Mucosa of gallbladder (tissue), 1 donor: ENCODE data around the gene TGFBR1. TPM values are rescaled to one million over a fixed set of nuclear protein-coding genes. Genes with fewer than 3 reads are reported as not detected.
"Not testable (repeated sequence)": the region's sequence is repeated elsewhere in the genome, so short reads cannot be mapped to it uniquely, and the experiment has no call there.

ENCODE experiments used
- DNase-seq: peaks from one replicate; pipeline ENCODE4 v3.0.0-alpha.2; 2020; ENCODE audit warnings: low spot score
- total RNA-seq: library from RNA; stranded (reverse); gene quantifications from one replicate; pipeline ENCODE4 v1.2.1, GENCODE V29; 2021
- donor health status: DM: no; HTN: no; CAD: no.

Gene TGFBR1
- total RNA-seq, 1 donor from 2014 or later = 69.2 TPM

DNA sequence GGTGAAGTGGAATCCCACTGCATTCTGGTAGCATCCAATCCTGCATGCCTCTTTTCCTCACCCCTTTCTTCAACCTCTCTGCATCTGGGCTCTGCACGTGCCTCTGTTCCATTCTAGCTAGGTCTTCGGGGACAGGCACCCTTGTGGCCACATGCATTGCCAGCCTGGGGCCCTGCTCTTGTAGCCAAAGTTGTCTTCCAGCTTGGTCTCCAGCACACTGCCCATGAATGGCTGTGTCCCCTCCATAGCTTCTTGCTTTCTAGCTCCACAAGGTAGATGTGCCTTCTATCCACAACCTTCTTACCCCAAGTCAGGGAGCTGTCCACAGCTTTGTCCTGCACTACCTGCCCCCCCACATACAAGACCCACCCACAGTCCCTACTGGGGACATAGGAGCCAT lies 84.3 kb downstream of the TGFBR1 start:
- DNase-seq = no peak

DNA sequence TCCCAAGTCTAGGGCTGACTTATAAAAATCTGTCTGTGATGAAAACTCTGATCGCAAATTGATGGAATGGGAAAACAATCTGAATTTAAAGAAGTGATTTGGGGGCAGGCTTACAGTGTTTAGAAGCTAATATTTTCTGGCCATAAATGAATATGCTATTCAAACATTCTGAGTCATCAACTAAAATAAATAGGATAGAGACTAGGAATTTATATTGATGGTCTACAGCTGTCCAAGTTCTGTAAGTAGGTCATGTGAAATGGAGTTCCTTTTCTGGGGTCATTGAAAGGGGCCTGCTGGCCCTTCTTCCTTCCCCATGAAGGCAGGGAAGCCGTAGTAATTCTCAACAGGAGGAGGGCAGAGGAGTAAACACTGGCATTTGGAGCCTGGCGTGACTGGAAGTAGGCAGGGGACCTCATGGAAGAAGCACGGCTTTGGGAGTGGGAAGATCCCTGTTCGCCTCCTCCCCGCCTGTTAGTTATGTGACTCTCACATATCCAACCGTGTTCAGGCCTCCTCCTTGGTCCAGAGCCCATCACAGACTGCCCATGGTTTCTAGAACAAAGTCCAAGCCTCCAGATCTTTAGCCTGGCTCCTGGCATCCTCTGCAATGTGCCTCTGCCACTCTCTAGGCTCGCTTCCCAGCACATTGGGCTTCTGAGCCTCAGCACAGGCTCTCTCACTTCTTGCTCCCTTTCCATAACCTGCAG lies 85.1 kb downstream of the TGFBR1 start:
- DNase-seq = no peak

DNA sequence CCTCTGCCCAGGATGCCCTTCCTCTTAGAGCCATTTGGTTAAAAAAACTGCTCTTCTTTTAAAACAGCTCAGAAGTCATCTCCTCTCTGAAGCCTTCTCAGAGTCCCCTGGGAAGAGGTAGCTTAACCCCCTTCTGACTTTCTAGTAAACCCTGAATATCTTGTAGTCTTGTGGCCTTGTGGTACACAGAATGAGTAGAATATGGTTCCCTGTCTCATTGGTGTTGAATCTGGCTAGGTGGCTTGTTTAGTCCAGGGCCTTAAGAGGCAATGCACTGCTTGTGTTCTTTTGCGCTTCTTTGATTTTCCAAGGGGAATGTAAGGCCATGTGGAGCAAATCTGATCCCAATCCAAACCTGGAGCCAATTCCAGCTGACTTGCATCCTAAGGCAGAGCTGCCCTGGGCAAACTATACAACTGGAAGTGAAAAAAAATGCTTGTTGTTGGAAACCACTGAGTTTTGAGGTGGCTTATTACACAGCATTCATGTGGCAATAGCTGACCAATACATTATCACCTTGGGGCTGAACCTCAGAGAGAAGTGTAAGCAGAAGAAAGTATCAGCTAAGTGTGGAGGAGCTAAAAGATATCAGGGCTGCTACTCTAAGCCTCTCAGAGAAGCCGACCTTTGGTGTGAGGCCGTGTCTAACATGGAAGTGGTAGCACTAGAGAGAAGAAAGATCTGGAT lies 85.8 kb downstream of the TGFBR1 start:
- DNase-seq = no peak

DNA sequence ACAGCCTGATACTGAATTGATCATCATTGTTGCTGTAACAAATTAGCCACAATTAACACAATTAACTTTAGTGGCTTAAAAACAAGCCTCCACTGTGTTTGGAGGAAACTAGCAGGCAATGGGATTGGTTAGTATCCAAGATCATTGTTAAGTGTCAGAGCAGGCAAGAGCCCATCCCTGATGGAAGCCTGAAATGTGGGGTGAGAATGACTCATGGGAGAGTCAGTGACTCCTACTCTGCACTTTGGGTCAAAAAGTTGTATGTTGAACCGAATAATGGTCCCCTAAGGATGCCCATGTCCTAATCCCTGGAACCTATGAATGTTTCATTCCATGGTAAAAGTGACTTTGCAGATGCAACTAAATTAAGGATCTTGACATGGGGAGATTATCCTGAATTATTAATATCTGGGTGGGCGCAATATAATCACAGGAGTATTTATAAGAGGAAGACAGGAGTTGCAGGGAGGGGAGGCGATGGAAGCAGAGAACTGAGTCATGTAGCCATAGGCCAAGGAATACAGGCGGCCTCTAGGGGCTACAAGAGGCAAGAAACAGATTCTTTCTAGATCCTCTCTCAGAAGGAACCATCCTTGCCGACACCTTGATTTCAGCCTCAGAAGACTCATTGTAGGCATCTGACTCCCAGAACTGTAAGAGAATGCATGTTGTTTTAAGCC lies 88.0 kb downstream of the TGFBR1 start:
- DNase-seq = no peak

DNA sequence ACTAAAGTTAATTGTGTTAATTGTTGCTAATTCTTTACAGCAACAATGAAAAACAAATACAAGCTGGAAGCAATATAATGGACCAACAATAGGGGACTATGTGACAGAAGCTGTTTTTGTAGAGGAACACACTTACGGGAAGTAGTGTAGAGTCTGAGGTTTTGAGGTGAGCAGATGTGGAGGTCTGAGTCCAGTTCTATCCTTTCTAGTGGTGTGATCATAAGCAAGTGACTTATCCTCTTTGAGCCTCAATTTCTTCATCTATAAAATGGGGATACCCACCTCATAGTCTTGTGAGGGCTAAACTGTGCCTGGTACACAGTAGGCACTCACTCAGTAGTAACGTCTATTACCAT lies 88.5 kb downstream of the TGFBR1 start:
- no peak for DNase-seq

DNA sequence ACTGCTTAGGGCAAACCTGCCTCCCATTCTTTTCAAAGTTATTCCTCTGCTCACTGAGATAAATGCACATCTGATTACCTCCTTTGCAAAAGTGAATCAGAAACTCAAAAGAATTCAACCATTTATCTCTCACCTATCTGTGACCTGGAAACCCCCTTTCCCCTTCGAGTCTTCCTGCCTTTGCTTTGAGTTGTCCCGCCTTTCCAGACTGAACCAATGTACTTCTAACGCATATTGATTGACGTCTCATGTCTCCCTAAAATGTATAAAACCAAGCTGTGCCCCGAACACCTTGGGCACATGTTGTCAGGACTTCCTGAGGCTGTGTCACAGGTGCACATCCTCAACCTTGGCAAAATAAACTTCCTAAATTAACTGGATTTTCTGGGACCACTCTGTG lies 91.6 kb downstream of the TGFBR1 start:
- DNase-seq = not testable (repeated sequence)

DNA sequence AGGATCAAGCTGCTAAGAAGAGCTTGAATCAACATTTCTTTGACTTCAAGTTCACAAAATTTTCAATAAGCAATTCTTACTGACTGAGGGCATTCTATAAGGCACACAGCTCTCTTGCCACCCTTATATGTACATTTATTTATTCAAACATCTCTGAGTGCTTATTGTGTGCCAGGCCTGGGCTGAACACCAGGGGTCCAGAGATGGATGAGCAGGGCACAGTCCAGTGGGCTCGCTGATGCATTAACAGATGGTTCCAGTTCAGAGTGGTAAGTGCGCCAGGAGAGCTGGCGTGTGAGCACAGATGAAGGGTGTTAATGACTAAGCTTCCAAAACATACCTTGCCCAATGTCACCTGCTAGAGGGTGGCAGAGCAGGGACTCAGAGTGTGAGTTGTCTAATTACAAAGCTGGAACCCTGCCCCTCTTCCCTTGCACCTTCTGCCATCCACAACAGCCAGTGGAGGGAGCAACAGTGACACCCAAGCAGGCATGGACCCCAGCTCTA lies 92.3 kb downstream of the TGFBR1 start:
- DNase-seq = no peak

DNA sequence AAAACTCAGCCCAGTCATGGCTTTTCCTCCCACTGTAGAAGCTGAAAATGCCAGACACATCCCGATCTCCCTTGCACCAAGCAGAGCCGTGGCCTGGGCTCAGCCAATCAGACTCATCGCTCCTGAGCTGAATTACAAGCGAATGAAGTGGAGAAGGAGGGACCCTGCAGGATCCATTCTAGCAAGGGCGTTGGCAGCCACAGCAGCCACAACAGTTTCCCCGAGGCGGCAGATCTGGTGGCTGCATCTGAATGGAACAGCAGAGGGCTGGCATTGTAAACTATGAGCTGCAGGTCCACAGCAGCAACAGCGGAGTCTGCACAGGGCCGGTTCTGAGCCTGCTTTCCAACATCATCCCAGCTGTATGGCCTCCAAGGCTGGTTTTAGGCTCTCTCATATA lies 93.1 kb downstream of the TGFBR1 start:
- DNase-seq = no peak

DNA sequence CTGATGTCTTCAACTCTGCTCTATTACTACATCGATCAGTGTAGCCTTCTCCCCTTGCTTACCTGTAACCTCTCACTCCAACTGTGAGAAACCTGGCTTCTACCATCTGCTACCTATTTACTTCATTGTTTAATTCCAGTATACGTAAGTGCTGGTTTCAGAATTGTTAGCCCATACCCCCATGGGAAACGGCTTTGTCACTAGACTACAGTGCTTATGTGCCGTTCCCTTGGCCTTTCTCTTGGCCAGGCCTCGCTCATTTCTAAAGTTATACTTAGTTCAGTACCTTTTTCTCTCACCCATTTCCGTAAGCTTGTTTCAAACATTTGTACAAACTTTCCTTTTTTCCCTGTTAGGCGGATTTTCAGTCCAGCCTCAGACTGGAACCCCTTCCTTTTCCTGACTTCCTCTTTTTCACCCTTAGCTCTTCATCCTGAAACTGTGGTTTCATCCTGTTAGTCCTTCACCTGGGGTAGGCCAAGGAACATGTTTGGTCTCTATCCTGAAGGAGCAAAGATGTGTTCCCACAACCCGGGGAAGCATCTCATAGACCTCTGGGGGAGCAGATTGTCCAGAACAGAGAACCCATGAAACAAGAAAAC lies 95.1 kb downstream of the TGFBR1 start:
- DNase-seq = no peak

DNA sequence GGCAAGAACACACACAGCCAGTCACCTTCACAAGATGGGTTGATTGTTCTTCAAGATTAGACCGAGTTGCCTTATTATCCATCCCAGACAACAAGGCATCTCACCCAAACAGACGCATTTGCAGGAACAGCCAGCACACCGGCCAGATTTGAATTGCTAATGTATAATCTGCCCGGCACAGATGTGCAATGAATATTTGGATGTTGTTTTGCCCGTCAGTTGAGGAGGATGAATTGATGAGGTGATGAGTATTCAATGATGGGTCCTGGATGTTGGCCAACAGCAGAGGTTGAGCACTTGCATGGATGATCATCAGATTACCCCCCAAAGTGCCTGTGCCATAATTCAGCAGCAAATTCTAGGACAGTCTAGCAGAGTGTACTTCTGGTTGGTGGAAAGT lies 96.7 kb downstream of the TGFBR1 start:
- no peak for DNase-seq

Other genes starting within 250 kb of the TGFBR1 start
- gene COL15A1, start 161.2 kb upstream of the TGFBR1 start, total RNA-seq = 46.2 TPM
- gene ALG2, start 116.8 kb downstream of the TGFBR1 start, total RNA-seq = 43.1 TPM
- gene SEC61B, start 117.2 kb downstream of the TGFBR1 start, total RNA-seq = 123 TPM